UCSD-AML1 (cell line): ENCODE data around the gene CLIP2.
"Not testable (repeated sequence)": the region's sequence is repeated elsewhere in the genome, so short reads cannot be mapped to it uniquely, and the experiment has no call there.

Source experiments
- DNase-seq: peaks from one replicate; lab custom pipeline; 2025; ENCODE audit not compliant: unreplicated experiment; lab: John Stamatoyannopoulos, UW

Gene CLIP2

DNA sequence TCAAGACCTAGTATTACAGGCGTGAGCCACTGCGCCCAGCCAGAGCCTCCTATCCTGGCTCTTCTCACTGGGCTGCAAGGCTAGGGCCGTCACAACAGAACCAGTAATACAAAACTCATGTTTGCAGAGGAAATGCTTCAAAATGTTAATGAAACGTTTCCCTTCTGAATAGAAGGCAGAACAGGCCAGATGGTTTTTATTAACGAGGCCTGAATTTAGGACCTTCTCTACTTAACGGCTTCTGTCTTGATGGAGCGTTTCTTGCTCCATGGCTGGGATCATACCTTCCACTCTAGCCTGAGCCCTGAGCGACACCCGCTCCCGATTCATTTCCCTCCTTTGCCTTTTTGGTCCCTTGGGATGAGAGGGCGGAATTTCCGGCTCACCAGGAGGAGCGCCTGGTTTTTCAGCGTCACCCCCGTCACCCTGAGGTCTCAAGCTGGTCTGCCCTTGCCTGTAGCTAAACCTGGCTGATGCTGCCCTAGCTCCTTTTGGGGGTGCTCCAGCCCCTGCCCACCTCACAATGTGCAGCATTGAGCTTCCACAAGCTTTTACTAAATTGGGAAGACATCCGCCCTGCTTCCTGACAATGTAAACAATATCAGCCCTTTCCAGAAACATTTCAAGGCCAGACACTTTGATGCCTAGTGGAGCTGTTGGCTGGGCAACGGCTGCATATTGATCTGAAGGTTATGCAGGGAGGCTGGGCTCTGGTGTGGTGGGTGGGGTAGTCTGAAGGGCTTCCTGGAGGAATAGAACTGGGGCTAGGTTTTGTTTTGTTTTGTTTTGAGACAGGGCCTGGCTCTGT is 5.2 kb downstream of the CLIP2 start:
- no peak for DNase-seq

GRCh38 chr7:74297516-74298233 is 8.5 kb downstream of the CLIP2 start:
- no peak for DNase-seq

DNA sequence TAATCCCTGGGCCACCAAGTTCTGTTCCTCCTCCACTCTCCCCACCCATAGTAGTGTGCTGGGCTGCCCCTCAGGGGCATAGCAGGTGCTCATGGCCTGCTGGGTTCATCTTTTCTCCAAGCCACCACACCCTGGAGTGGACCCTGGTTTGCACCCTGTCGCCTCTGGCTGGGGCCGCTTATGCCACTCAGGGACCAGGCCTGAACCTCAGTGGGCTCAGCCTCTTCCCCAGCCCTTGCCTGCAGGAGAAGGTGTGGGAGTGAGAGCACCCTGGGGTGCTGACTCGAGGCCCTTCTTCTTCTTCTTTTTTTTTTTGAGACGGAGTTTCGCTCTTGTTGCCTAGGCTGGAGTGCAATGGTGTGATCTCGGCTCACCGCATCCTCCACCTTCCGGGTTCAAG is 10.2 kb downstream of the CLIP2 start:
- DNase-seq = no peak

GRCh38 chr7:74300926-74301325 is 11.7 kb downstream of the CLIP2 start:
- no peak for DNase-seq

DNA sequence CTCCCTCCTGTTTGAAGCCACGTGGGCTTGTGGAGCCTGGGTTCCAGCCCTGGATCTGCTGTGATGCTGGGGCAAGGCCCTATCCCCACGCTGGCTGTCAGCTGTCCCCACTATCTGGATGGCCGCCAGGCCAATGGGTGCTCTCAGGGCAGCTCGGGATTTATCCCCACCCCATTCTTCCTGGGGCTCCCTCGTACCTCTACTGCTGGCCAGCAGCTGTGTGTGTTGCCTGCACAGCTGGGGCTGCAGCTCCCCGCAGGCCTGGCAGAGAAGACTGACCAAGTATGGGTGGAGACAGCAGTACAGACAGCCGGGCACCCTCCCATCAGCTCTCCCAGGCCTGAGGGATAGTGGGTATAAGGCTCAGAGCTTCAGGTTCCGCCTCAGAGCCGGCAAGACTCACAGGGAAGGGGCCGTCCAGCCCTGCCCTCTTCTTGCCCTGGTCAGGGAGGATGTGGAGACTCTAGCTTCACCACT is 13.6 kb downstream of the CLIP2 start:
- DNase-seq = no peak

DNA sequence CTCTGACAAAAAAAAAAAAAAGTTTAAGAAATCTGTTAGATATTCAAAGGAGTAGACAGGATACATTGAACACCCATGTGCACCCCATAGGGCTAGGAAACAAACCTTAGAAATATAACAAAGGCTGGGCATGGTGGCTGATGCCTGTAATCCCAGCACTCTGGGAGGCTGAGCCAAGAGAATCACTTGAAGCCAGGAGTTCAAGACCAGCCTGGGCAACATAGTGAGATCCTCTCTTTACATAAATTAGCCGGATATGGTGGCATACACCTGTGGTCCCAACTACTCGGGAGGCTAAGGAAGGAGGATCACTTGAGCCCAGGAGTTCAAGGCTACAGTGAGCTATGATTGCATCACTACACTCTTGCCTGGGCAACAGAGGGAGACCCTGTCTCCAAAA is 15.3 kb downstream of the CLIP2 start:
- no peak for DNase-seq

- no peak for DNase-seq
Measured at GRCh38 chr7:74306004-74306729, 17.0 kb downstream of the CLIP2 start.

DNA sequence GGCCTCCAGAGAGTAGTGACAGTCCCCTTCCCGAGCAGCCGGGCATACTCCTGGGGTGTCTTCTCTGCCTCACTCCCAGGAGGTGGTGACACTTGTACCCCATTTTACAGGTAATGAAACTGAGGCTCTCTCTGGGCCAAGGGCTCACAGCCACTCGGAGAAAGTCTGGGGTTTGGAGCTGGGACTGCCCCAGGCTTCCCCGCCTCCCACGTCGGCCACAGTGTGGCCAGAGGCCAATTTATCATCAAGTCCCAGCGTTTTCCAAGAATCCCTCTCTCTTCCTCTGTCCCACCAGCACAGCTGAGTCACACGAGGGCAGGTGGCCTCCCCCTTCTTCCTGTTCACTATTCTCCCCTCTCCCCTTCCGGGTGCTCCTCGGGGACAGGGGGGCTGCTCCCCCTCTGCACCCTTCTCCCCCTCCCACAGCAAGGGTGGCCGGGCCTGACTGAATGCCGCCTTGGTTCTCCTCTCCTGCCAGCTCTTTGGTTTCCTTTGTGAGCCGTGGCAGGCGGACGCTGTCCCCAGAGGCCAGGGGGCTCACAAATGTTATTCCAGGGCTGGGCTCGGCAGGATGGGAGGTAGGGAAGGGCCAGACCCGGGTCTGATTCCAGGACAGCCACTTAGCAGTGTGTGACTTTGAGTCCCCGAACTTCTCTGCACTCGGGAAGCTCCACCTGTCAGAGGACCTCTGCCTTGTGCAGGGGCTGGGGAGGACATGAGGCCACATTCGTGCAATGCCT is 17.7 kb downstream of the CLIP2 start:
- peak; percentile 39 for DNase-seq

DNA sequence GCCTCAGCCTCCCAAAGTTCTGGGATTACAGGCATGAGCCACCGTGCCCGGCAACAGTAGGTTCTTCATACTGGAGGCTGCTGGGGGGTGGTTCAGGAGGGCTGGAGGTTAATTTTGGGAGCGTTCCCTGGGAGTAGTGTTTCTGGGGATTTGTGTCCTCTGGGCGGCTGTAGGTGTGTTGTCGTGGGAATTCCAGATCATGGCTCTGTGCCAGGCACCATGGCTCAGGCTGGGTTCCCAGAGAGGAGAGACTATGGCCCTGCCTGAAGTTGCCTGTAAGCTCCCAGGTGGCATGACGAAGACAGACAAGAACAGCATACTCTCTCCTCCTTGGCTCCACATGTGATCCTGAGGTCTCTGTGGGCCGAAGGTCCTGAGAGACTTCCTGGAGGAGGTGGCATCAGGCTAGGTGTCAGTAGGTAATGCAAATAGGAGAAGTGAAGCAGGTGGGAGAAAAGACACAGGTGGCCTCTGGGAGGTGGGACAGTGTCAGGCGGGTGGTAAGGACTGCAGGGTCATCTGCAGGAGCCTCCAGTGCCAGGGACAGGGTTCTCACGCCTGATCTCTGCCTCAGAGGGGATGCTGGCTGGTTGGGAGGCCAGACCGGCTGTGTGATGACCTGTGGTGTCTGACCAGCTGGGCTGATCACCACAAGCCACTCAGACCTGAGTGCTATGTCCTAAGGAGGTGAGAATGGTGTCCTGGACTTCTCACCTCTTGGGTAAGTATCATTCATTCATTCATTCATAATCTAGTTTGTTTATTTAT is 18.7 kb downstream of the CLIP2 start:
- DNase-seq = no peak

DNA sequence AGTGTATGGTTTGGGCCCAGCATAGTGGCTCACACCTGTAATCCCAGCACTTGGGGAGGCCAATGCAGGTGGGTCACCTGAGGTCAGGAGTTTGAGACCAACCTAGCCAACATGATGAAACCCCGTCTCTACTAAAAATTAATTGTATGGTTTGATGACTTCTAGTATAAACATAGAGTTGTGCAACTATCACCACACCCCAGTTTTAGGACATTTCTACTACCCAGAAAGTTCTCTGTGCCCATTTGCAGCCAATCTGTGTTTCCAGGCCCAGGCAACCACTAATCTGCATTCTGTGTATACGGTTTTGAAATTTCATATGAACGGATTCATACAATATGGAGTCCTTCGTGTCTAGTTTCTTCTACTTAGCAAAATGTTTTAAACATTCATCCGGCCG is 20.0 kb downstream of the CLIP2 start:
- DNase-seq = no peak

DNA sequence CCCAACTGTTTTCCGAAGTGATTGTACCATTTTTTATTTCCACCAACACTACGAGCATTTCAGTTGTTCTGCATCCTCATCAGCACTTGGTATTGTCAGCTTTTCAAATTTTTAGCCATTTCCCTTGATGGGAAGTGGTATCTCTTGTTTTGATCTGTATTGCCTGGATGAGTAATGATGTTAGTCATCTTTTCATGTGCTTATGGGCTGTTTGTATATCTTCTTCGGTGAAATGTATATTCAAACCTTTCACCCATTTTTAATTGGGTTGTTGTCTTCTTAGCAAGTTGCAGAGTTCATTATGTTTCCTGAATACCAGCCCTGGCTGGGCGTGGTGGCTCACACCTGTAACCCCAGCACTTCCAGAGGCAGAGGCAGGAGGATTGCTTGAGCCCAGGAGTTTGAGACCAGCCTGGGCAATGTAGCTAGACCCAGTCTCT is 22.1 kb downstream of the CLIP2 start:
- DNase-seq = no peak

GRCh38 chr7:74312418-74313028 is 23.3 kb downstream of the CLIP2 start:
- no peak for DNase-seq

- not testable (repeated sequence) for DNase-seq
Measured at GRCh38 chr7:74315891-74316290, 26.7 kb downstream of the CLIP2 start.

DNA sequence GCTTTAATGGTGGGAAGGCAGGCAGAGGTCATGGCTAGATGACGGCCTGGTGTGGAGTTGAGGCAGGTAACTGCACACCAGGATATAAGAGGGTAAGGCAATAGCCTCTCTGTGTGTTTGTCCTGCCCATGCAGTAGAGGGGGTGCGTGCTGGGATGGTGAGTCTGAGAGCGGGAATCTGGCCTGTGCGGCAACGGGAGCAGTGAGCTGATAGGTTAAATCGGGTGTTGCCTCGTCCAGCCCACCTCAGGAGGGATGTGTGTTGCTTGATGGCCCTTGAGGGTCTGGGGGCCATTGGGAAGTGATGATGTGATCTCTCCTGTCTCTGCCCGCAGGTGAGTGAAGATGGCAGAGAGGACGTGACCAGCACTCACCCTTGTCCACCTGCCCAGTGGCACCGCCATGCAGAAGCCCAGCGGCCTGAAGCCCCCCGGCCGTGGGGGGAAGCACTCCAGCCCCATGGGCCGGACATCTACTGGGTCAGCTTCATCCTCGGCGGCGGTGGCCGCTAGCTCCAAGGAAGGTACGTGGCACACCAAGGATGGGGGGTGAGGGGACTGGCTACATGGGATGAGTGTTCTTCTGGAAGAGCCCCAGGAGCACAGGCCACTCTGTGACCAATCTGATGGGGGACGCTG is 28.1 kb downstream of the CLIP2 start:
- no peak for DNase-seq

DNA sequence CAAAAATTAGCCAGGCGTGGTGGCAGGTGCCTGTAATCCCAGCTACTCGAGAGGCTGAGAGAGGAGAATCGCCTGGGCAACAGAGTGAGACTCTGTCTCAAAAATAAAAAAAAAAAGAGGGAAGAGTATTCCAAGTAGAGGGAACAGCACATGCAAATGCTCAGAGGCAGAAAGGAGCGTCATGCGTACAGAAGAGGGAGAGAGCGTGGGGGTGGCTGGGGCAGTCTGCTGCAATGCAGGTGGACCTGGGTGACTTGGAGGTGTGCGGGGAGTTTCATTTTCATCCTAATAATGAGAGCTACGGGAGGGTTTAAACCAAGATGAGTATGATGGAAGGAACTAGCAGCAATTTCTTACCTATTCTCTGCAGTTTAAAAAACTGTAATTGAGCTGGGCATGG is 28.8 kb downstream of the CLIP2 start:
- DNase-seq = no peak

DNA sequence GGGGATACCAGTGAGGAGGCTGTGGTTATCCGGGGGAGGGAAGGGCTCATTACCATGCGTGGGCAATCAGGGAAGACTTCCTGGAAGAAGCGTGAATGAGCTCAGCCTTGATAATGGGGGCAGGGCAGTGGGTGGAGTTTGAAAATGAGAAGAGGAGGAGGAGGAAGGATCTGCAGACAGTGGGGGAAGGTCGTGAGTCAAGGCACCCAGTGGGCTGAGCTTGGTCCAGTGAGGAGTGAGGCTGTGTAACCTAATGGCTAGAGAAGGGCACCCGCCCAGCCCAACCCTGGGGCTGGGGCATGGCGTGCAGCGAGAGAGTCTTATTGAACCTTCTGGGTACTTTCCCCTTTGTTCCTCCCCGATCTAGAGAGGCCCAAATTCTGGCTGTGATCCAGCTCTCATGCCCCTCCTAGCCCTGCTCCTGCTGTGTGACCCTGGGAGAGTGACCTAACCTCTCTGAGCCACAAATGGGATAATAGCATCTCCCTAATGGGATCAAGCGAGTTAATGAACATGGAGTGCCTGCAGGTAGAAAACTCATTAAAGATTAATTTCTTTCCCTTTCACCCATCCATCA is 31.5 kb downstream of the CLIP2 start:
- no peak for DNase-seq

DNA sequence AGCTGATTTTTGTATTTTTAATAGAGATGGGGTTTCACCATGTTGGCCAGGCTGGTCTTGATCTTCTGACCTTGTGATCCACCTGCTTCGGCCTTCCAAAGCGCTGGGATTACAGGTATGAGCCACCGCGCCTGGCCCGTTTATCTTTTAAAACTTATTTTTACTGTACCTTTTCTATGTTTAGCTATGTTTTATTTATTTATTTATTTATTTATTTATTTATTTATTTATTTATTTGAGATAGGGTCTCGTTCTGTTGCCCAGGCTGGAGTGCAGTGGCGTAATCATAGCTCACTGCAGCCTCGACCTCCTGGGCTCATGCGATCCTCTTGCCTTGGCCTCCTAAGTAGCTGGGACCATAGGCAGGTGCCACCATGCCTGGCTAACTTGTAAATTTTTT is 33.7 kb downstream of the CLIP2 start:
- DNase-seq = not testable (repeated sequence)

GRCh38 chr7:74324531-74325209 is 35.5 kb downstream of the CLIP2 start:
- DNase-seq = no peak

GRCh38 chr7:74325210-74325565 is 36.0 kb downstream of the CLIP2 start:
- no peak for DNase-seq
